ENCODE results near the gene ADAMTSL3. TPM values are rescaled to one million over a fixed set of nuclear protein-coding genes. Genes with fewer than 3 reads are reported as not detected.

ADAMTSL3 gene
- total RNA-seq, 4 donors from 2014 or later = 3.1 to 48.2 (median 24.6) TPM

DNA sequence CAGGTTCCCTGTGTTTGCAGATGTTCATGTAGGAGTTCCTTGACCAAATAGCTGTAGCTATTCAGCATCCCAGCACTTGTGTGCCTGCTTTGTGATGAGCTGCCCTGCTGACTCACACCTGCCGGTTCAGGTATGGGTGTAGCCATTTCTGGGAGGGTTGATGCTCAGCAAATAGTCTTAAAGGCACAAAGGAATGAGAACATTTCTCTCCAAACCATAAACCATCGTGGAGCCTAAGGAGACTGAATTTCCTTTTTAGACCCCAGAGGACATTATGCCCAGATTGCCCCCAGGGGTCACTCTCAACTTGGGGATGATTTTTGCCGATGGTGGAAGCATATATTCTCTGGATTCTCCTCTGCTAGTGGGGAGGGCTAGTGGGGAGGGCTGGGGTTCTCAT, 80.6 kb downstream of the ADAMTSL3 start:
- H3K27me3 ChIP-seq = no peaks in the 10 kb centered on the region
- H3K36me3 ChIP-seq = no peaks in the 10 kb centered on the region
- no peak overlapping the region for H3K4me3 ChIP-seq
- TF ChIP-seq POLR2A (IDR thresholded peaks at IDR 0.05) = no peak
- TF ChIP-seq, protein P1, sequence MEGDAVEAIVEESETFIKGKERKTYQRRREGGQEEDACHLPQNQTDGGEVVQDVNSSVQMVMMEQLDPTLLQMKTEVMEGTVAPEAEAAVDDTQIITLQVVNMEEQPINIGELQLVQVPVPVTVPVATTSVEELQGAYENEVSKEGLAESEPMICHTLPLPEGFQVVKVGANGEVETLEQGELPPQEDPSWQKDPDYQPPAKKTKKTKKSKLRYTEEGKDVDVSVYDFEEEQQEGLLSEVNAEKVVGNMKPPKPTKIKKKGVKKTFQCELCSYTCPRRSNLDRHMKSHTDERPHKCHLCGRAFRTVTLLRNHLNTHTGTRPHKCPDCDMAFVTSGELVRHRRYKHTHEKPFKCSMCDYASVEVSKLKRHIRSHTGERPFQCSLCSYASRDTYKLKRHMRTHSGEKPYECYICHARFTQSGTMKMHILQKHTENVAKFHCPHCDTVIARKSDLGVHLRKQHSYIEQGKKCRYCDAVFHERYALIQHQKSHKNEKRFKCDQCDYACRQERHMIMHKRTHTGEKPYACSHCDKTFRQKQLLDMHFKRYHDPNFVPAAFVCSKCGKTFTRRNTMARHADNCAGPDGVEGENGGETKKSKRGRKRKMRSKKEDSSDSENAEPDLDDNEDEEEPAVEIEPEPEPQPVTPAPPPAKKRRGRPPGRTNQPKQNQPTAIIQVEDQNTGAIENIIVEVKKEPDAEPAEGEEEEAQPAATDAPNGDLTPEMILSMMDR (IDR thresholded peaks at IDR 0.05) = peak in 2 of 4 experiments; percentile 13 to 20
- intact Hi-C loops (cut with DNase I; ENCODE audit: low total_unique reads) = no loop called here
- H3K9me3 ChIP-seq = no peaks in the 10 kb centered on the region
- peaks cover 0 to 10% of the 10 kb centered on the region in 2 donors for H3K4me1 ChIP-seq
- no peak overlapping the region for H3K27ac ChIP-seq
- DNase-seq = no peak

DNA sequence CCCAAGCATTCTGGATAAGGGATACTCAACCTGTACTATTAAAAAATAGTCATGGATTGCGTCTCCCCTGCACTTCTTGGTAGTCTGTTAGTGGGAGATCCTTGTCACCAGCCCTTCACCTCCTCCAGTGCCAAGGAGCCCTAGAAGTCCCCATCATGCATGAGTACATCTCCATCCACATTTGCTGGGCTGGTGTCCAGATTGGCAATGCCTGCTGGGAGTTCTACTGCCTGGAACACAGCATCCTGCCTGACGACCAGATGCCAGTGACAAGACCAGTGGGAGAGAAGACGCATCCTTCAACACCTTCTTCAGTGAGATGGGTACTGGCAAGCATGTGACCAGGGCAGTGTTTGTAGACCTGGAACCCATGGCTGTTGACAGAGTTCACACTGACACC, 85.7 kb downstream of the ADAMTSL3 start:
- no peaks in the 10 kb centered on the region for H3K36me3 ChIP-seq
- H3K27ac ChIP-seq = no peak overlapping the region
- H3K4me1 ChIP-seq = no peaks in the 10 kb centered on the region
- TF ChIP-seq, protein P1 (IDR thresholded peaks at IDR 0.05) = no peak
- no peak for TF ChIP-seq POLR2A (IDR thresholded peaks at IDR 0.05)
- no peak overlapping the region for H3K4me3 ChIP-seq
- no peaks in the 10 kb centered on the region for H3K9me3 ChIP-seq
- intact Hi-C loops (cut with DNase I; ENCODE audit: low total_unique reads) = no loop called here
- no peaks in the 10 kb centered on the region for H3K27me3 ChIP-seq
- DNase-seq = no peak

DNA sequence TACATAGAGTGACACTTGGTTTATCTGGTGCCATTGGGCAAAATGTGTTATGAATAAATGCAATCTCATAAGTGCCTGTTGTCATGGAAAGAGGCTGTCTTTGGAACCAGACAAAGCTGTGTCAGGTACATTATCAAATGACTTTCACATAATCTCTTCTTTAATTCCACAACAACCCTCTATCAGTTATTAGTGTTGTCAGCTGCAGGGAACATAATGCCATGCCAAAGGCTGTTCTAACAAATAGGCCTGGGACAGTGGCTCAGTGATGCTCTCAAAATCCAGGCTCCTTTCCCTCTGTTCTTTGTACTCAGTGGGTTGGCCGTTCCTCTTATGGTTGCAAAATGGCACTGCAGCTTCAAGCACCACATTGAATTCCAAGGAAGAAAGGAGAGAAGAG, 91.8 kb downstream of the ADAMTSL3 start:
- intact Hi-C loops (cut with DNase I; ENCODE audit: low total_unique reads) = no loop called here
- Histone ChIP-seq H3K4me1 (no peaks in the 10 kb centered on the region), H3K36me3 (no peaks in the 10 kb centered on the region), H3K27me3 (no peaks in the 10 kb centered on the region), H3K4me3 (no peak overlapping the region), H3K9me3 (no peaks in the 10 kb centered on the region), H3K27ac (no peak overlapping the region)
- DNase-seq = no peak
- TF ChIP-seq POLR2A (IDR thresholded peaks at IDR 0.05) = no peak
- TF ChIP-seq, protein P1 (IDR thresholded peaks at IDR 0.05) = no peak

GRCh38 chr15:83746231-83746630, 92.3 kb downstream of the ADAMTSL3 start:
- H3K27me3 ChIP-seq = no peaks in the 10 kb centered on the region
- H3K36me3 ChIP-seq = no peaks in the 10 kb centered on the region
- no peak overlapping the region for H3K4me3 ChIP-seq
- no peaks in the 10 kb centered on the region for H3K4me1 ChIP-seq
- no peaks in the 10 kb centered on the region for H3K9me3 ChIP-seq
- no peak for DNase-seq
- intact Hi-C loops (cut with DNase I; ENCODE audit: low total_unique reads) = no loop called here
- H3K27ac ChIP-seq = peak overlapping the region in 1 of 2 donors; percentile 66
- TF ChIP-seq, protein P1 (IDR thresholded peaks at IDR 0.05) = no peak
- no peak for TF ChIP-seq POLR2A (IDR thresholded peaks at IDR 0.05)

GRCh38 chr15:83747050-83747717, 93.3 kb downstream of the ADAMTSL3 start:
- H3K36me3 ChIP-seq = no peaks in the 10 kb centered on the region
- peak overlapping the region; percentile 66 to 68 for H3K27ac ChIP-seq
- no peaks in the 10 kb centered on the region for H3K4me1 ChIP-seq
- no peaks in the 10 kb centered on the region for H3K9me3 ChIP-seq
- H3K4me3 ChIP-seq = peak overlapping the region in 1 of 2 donors; percentile 17
- no peak for TF ChIP-seq POLR2A (IDR thresholded peaks at IDR 0.05)
- TF ChIP-seq, protein P1 (IDR thresholded peaks at IDR 0.05) = peak; percentile 42 to 68 (median 50)
- peak; percentile 54 to 68 for DNase-seq
- H3K27me3 ChIP-seq = no peaks in the 10 kb centered on the region
- intact Hi-C loops (cut with DNase I; ENCODE audit: low total_unique reads) = no loop called here
